Hair follicle dermal papilla cell (primary cell): ENCODE results near the gene SLC25A41. TPM values are rescaled to one million over a fixed set of nuclear protein-coding genes. Genes with fewer than 3 reads are reported as not detected.

Source experiments
- small RNA-seq: library from RNA; depleted of rRNA; stranded (forward); fragments of <200 nt; gene quantifications from one replicate; pipeline ENCODE3, GENCODE V24; 2012
- total RNA-seq: library from RNA; depleted of rRNA; stranded (reverse); fragments of >200 nt; gene quantifications from 2 replicates; pipeline ENCODE4 v1.2.3, GENCODE V29; 2012

The SLC25A41 gene
- total RNA-seq: 0.12 and 0.16 TPM in 2 replicates

GRCh38 chr19:6433663-6434062 is at the start of gene SLC25A41:
Gene SLC25A41 (minus strand): TSS chr19:6433763. CDS start chr19:6433693, 70 bp downstream.

GRCh38 chr19:6481541-6482342 is 48.2 kb upstream of the SLC25A41 start, which contains the start of gene DENND1C:
Gene DENND1C (minus strand): TSS chr19:6481787. CDS start chr19:6481695, 92 bp downstream.

GRCh38 chr19:6464070-6464873 is 30.7 kb upstream of the SLC25A41 start, which contains the start of gene CRB3:
Gene CRB3 (plus strand): TSS chr19:6464271. CDS start chr19:6464702, 431 bp downstream.

GRCh38 chr19:6459262-6460098 is 25.9 kb upstream of the SLC25A41 start, which contains the start of gene SLC25A23:
Gene SLC25A23 (minus strand): TSS chr19:6459792. CDS start chr19:6459628, 164 bp downstream.

GRCh38 chr19:6424195-6424938 is 9.2 kb downstream of the SLC25A41 start, which contains the start of gene KHSRP:
Gene KHSRP (minus strand): TSS chr19:6424811. CDS start chr19:6424701, 110 bp downstream.

GRCh38 chr19:6393074-6393982 is 40.2 kb downstream of the SLC25A41 start, which contains the start of gene GTF2F1:
Gene GTF2F1 (minus strand): TSS chr19:6393164. CDS start chr19:6392995, 169 bp downstream.

Small RNA genes within 50 kb of the gene (small RNA-seq; reads per million reads assigned to genes)
- gene MIR6790 (not detected), gene MIR6885 (not detected)

Other genes with a start within 250 kb of the SLC25A41 start
- 21.6 and 22.2 TPM in 2 replicates for gene MLLT1, start 153.8 kb downstream of the SLC25A41 start, total RNA-seq
- not detected in 2 replicates for gene ACER1, start 100.2 kb downstream of the SLC25A41 start, total RNA-seq
- 34.1 and 41.7 TPM in 2 replicates for gene CLPP, start 72.2 kb downstream of the SLC25A41 start, total RNA-seq
- gene ALKBH7, start 61.0 kb downstream of the SLC25A41 start, total RNA-seq: 42.0 and 54.8 TPM in 2 replicates
- 0.97 and 2.9 TPM in 2 replicates for gene PSPN, start 57.8 kb downstream of the SLC25A41 start, total RNA-seq
- 45.9 and 46.8 TPM in 2 replicates for gene GTF2F1, start 40.6 kb downstream of the SLC25A41 start, total RNA-seq
- gene KHSRP, start 9.0 kb downstream of the SLC25A41 start, total RNA-seq: 104 and 115 TPM in 2 replicates
- gene SLC25A23, start 26.0 kb upstream of the SLC25A41 start, total RNA-seq: 71.8 and 74.3 TPM in 2 replicates
- gene CRB3, start 30.5 kb upstream of the SLC25A41 start, total RNA-seq: not detected in 2 replicates
- not detected in 2 replicates for gene DENND1C, start 48.0 kb upstream of the SLC25A41 start, total RNA-seq
- not detected in 2 replicates for gene TUBB4A, start 68.5 kb upstream of the SLC25A41 start, total RNA-seq
- gene TNFSF9, start 97.3 kb upstream of the SLC25A41 start, total RNA-seq: 5.7 and 7.5 TPM in 2 replicates
- gene CD70, start 157.4 kb upstream of the SLC25A41 start, total RNA-seq: not detected in 2 replicates
- not detected in 2 replicates for gene TNFSF14, start 236.4 kb upstream of the SLC25A41 start, total RNA-seq